GM23338 (cell line): ENCODE measurements around the gene SLC29A1. TPM values are rescaled to one million over a fixed set of nuclear protein-coding genes. Genes with fewer than 3 reads are reported as not detected.
A peak's percentile ranks its signal among the peaks of the same experiment; 100 is the strongest.

ENCODE experiments used
- ATAC-seq: fragments of 200-7000 bp; cut with Tn5 transposase; 3 replicates; pipeline ENCODE4 v1.9.1; 2020
- DNase-seq: peaks from one replicate; pipeline ENCODE4 v3.0.0-alpha.2; 2015; ENCODE audit warnings: low spot score
- H2AFZ ChIP-seq: fragments of 200-600 bp; sonication (generic); 2 replicates; pipeline ENCODE4 v1.8.0; 2016; ENCODE audit warnings: antibody characterized with exemption, mild to moderate bottlenecking, moderate library complexity
- H3F3A ChIP-seq: fragments of 200-600 bp; sonication (generic); replicated peaks from 2 replicates; pipeline ENCODE4 v1.8.0; 2017; ENCODE audit warnings: antibody characterized with exemption, mixed run types, low read depth
- H3K27ac ChIP-seq: fragments of 200-600 bp; sonication (generic); 2 replicates; pipeline ENCODE4 v1.6.1; 2016; ENCODE audit warnings: low read depth
- H3K27me3 ChIP-seq: fragments of 200-600 bp; sonication (generic); 2 replicates; pipeline ENCODE4 v1.8.0; 2016; ENCODE audit warnings: mild to moderate bottlenecking, mixed run types, moderate library complexity; ENCODE audit not compliant: insufficient read depth
- H3K36me3 ChIP-seq: fragments of 200-600 bp; sonication (generic); 2 replicates; pipeline ENCODE4 v1.8.0; 2016; ENCODE audit warnings: mild to moderate bottlenecking; ENCODE audit not compliant: insufficient read depth
- H3K4me1 ChIP-seq: fragments of 200-600 bp; sonication (generic); 2 replicates; pipeline ENCODE4 v1.8.0; 2016; ENCODE audit warnings: mild to moderate bottlenecking, moderate library complexity; ENCODE audit not compliant: insufficient read depth
- H3K4me2 ChIP-seq: fragments of 200-600 bp; sonication (generic); 2 replicates; pipeline ENCODE4 v1.7.1; 2017; ENCODE audit warnings: mixed run types
- H3K4me3 ChIP-seq: fragments of 200-600 bp; sonication (generic); 2 replicates; pipeline ENCODE4 v1.6.1; 2016; ENCODE audit warnings: mixed run types
- H3K79me2 ChIP-seq: fragments of 200-600 bp; sonication (generic); replicated peaks from 2 replicates; pipeline ENCODE4 v1.8.0; 2017; ENCODE audit warnings: mild to moderate bottlenecking; ENCODE audit not compliant: insufficient read depth
- H3K9me2 ChIP-seq: fragments of 200-600 bp; sonication (generic); 2 replicates; pipeline ENCODE4 v1.8.0; 2017; ENCODE audit not compliant: insufficient read depth
- H4K20me1 ChIP-seq: fragments of 200-600 bp; sonication (generic); replicated peaks from 2 replicates; pipeline ENCODE4 v1.8.0; 2017; ENCODE audit warnings: mild to moderate bottlenecking; ENCODE audit not compliant: insufficient read depth
- H3K27ac Mint-ChIP-seq: 2 replicates; pipeline ENCODE4 v1.8.0; 2020; ENCODE audit warnings: inconsistent platforms, mild to moderate bottlenecking, moderate library complexity, mixed read lengths
- H3K27me3 Mint-ChIP-seq: 3 replicates; pipeline ENCODE4 v1.8.0; 2022; ENCODE audit warnings: low read depth, mild to moderate bottlenecking, moderate library complexity, mixed read lengths, inconsistent platforms; ENCODE audit not compliant: insufficient read depth, poor library complexity
- H3K36me3 Mint-ChIP-seq: 3 replicates; pipeline ENCODE4 v1.8.0; 2021; ENCODE audit warnings: low read depth, mild to moderate bottlenecking, inconsistent platforms, moderate library complexity, mixed read lengths
- H3K4me1 Mint-ChIP-seq: 3 replicates; pipeline ENCODE4 v1.8.0; 2020; ENCODE audit warnings: mild to moderate bottlenecking, inconsistent platforms, mixed read lengths
- H3K4me3 Mint-ChIP-seq: 3 replicates; pipeline ENCODE4 v1.8.0; 2021; ENCODE audit warnings: moderate library complexity, mild to moderate bottlenecking, inconsistent platforms, mixed read lengths
- H3K9me3 Mint-ChIP-seq: 3 replicates; pipeline ENCODE4 v1.8.0; 2020; ENCODE audit warnings: moderate library complexity, mild to moderate bottlenecking, inconsistent platforms, mixed read lengths
- CTCF ChIP-seq, 2 experiments: fragments of 200-600 bp in 1 of 2; sonication (generic) in 1 of 2; conservative IDR thresholded peaks; 2 replicates each; pipeline versions ENCODE4 v1.5.1 to v1.6.1; 2016 to 2017; ENCODE audit warnings: antibody characterized with exemption in 2 of 2, low read depth in 2 of 2, mild to moderate bottlenecking in 2 of 2, moderate library complexity in 1 of 2
- REST ChIP-seq: IDR thresholded peaks from one replicate; pipeline ENCODE4 v1.6.1; 2018; ENCODE audit warnings: antibody characterized with exemption; ENCODE audit not compliant: unreplicated experiment
- STAT1 ChIP-seq: IDR thresholded peaks from one replicate; pipeline ENCODE4 v1.6.1; 2016; ENCODE audit warnings: antibody characterized with exemption; ENCODE audit not compliant: unreplicated experiment
- polyA plus RNA-seq: library from polyadenylated mRNA; unstranded; fragments of >200 nt; fragmentation: Nextera tagmentation; extraction: Ambion mirVana; gene quantifications from 2 replicates; pipeline ENCODE4 v1.2.1, GENCODE V29; 2016
- total RNA-seq: library from RNA; depleted of rRNA; stranded (reverse); fragments of >200 nt; shearing (Covaris generic); gene quantifications from 2 replicates; pipeline ENCODE4 v1.2.3, GENCODE V29; 2014

SLC29A1 gene
- total and polyA plus RNA-seq, 2 experiments from 2014 or later, result 73.1 to 169 TPM

GRCh38 chr6:44255871-44256774, 32.7 kb downstream of the SLC29A1 start:
- peaks cover 49% of the 10 kb centered on the region for H3K4me1 Mint-ChIP-seq

More at GRCh38 chr6:44255871-44256774, 32.7 kb downstream of the SLC29A1 start:
- Mint-ChIP-seq H3K9me3 (peaks cover 7% of the 10 kb centered on the region), H3K27ac (peak overlapping the region; percentile 97), H3K27me3 (peaks cover 51% of the 10 kb centered on the region), H3K4me3 (peak overlapping the region; percentile 96), H3K36me3 (peaks cover 71% of the 10 kb centered on the region)
- H3K36me3 ChIP-seq, result peaks cover 33% of the 10 kb centered on the region
- peak overlapping the region; percentile 97 for H3K27ac ChIP-seq
- DNase-seq (peak; percentile 53), ATAC-seq (peak; percentile 2)
- H3K4me3 ChIP-seq, result peak overlapping the region; percentile 94
- H3K4me1 ChIP-seq, result peaks cover 3% of the 10 kb centered on the region; the same call in 1 of the 2 replicates
- no peaks in the 10 kb centered on the region for H3K27me3 ChIP-seq
- H3K4me2 ChIP-seq, result peak overlapping the region; percentile 97
- peaks cover 23% of the 10 kb centered on the region for H4K20me1 ChIP-seq
- peaks cover 54% of the 10 kb centered on the region for H3F3A ChIP-seq
- peaks cover 22% of the 10 kb centered on the region for H3K79me2 ChIP-seq
- no peak for TF ChIP-seq CTCF (conservative IDR thresholded peaks at IDR 0.05; ENCODE audit: low read depth in 2 of 2)
- no peak for TF ChIP-seq REST
- no peak for TF ChIP-seq STAT1
- H3K9me2 ChIP-seq, result no peaks in the 10 kb centered on the region
- no peak overlapping the region for H2AFZ ChIP-seq
